Keratinocyte (primary cell): ENCODE results near the gene ARHGAP22.

Experiments
- CTCF ChIP-seq, 3 experiments: IDR thresholded peaks in 1 of 3; conservative IDR thresholded peaks in 1 of 3; optimal IDR thresholded peaks in 1 of 3; 2 replicates in 2 of 3; 3 replicates in 1 of 3; pipeline versions ENCODE3 to v1.5.1; 2011; ENCODE audit warnings: low read length in 3 of 3, mild to moderate bottlenecking in 3 of 3, moderate library complexity in 2 of 3, control low read depth in 1 of 3, inconsistent platforms in 1 of 3; ENCODE audit not compliant: insufficient read depth in 2 of 3; ENCODE audit errors: extremely low read depth in 1 of 3
- EZH2 ChIP-seq: IDR thresholded peaks from one replicate; pipeline ENCODE4 v1.6.1; 2012; ENCODE audit warnings: inconsistent platforms, mild to moderate bottlenecking, low read length, moderate library complexity

DNA sequence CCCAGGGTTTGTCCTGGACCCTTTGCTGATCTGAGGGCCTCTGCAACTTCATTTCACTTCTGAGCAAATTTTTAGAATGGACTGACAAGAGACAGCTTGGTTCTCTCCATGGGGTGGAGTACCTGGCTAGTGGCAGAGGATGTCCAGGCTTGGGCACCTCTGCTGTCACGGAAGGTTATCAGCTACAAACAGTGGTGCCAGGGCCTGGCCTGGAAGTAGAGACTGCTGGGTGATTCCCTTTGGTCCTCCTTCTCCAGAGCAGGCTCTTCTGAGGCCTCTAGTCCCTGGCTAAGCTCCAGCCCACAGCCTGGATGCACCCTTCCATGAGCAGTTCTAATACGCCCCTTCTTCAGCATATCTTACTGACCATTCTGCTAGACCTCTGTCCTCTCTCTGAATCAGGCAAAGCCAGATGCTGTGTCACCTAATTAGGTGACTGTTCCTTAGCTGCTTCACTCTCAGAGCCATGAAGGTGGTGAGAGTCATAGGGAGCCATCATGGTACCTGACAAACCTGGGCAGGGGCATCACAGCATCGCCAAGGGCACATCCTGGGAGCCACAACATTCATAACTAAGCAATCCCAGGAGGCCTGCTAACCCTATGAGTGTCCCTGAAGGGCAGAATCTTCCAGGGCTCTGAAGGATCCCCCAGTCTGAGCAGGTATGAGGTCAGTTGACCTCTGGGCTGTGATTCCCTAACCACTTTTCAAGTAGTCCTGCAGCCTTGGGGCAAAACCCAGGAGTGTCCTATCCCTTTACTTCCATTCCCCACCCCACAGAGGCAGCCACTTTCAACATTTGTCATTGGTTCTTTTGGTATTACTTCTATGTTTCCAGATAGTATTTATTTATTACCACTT, 4.0 kb downstream of the ARHGAP22 start:
- no peak for TF ChIP-seq CTCF (optimal IDR thresholded peaks at IDR 0.05 in 1 of 3, IDR thresholded peaks at IDR 0.05 in 1 of 3, conservative IDR thresholded peaks at IDR 0.05 in 1 of 3; ENCODE audit: extremely low read depth in 1 of 3, insufficient read depth in 2 of 3, low read length in 3 of 3)
- TF ChIP-seq EZH2: no peak
